ENCODE data around the gene UGT1A9.

The UGT1A9 gene

GRCh38 chr2:233811732-233812131, 140.0 kb downstream of the UGT1A9 start:
- no peak for FAIRE-seq
- no peak for DNase-seq (ENCODE audit: extremely low spot score, insufficient read length, low read depth)

- FAIRE-seq = no peak
- DNase-seq (ENCODE audit: extremely low spot score, insufficient read length, low read depth) = no peak
These were observed 141.7 kb downstream of the UGT1A9 start for GRCh38 chr2:233813236-233814055.

GRCh38 chr2:233814056-233814835, 142.5 kb downstream of the UGT1A9 start:
- FAIRE-seq = no peak
- DNase-seq (ENCODE audit: extremely low spot score, insufficient read length, low read depth) = no peak

GRCh38 chr2:233815861-233816260, 144.2 kb downstream of the UGT1A9 start:
- FAIRE-seq = no peak

GRCh38 chr2:233816334-233816733, 144.6 kb downstream of the UGT1A9 start:
- FAIRE-seq (no peak), DNase-seq (ENCODE audit: extremely low spot score, insufficient read length, low read depth) (no peak)

More at GRCh38 chr2:233815861-233816260, 144.2 kb downstream of the UGT1A9 start:
- no peak for DNase-seq (ENCODE audit: extremely low spot score, insufficient read length, low read depth)

GRCh38 chr2:233816771-233817170, 145.1 kb downstream of the UGT1A9 start:
- no peak for FAIRE-seq
- no peak for DNase-seq (ENCODE audit: extremely low spot score, insufficient read length, low read depth)

GRCh38 chr2:233817361-233817911, 145.7 kb downstream of the UGT1A9 start:
- no peak for DNase-seq (ENCODE audit: extremely low spot score, insufficient read length, low read depth)
- no peak for FAIRE-seq

GRCh38 chr2:233817995-233818638, 146.4 kb downstream of the UGT1A9 start:
- FAIRE-seq = no peak
- no peak for DNase-seq (ENCODE audit: extremely low spot score, insufficient read length, low read depth)

GRCh38 chr2:233818639-233819621, 147.2 kb downstream of the UGT1A9 start:
- no peak for FAIRE-seq

GRCh38 chr2:233819884-233820773, 148.4 kb downstream of the UGT1A9 start:
- DNase-seq (ENCODE audit: extremely low spot score, insufficient read length, low read depth) (no peak), FAIRE-seq (no peak)

More at GRCh38 chr2:233818639-233819621, 147.2 kb downstream of the UGT1A9 start:
- no peak for DNase-seq (ENCODE audit: extremely low spot score, insufficient read length, low read depth)

GRCh38 chr2:233820774-233821105, 149.0 kb downstream of the UGT1A9 start:
- FAIRE-seq (no peak), DNase-seq (ENCODE audit: extremely low spot score, insufficient read length, low read depth) (no peak)

GRCh38 chr2:233821196-233821595, 149.5 kb downstream of the UGT1A9 start:
- FAIRE-seq = no peak
- DNase-seq (ENCODE audit: extremely low spot score, insufficient read length, low read depth) = no peak

GRCh38 chr2:233821709-233822100, 150.0 kb downstream of the UGT1A9 start:
- DNase-seq (ENCODE audit: extremely low spot score, insufficient read length, low read depth) (no peak), FAIRE-seq (no peak)

GRCh38 chr2:233822101-233822771, 150.5 kb downstream of the UGT1A9 start:
- DNase-seq (ENCODE audit: extremely low spot score, insufficient read length, low read depth) (no peak), FAIRE-seq (no peak)
